NCI-H226 (cell line): ENCODE data around the gene PHACTR3.
"Not testable (repeated sequence)": the region's sequence is repeated elsewhere in the genome, so short reads cannot be mapped to it uniquely, and the experiment has no call there.

Source experiments
- DNase-seq: peaks from one replicate; pipeline ENCODE4 v3.0.0-alpha.2; 2015

PHACTR3 gene

GRCh38 chr20:59591061-59591460 lies 13.3 kb upstream of the PHACTR3 start:
- no peak for DNase-seq

- DNase-seq: no peak
Measured at GRCh38 chr20:59596690-59597089, 7.7 kb upstream of the PHACTR3 start.

GRCh38 chr20:59597240-59597639 lies 7.1 kb upstream of the PHACTR3 start:
- DNase-seq: no peak

GRCh38 chr20:59598625-59599310 lies 5.6 kb upstream of the PHACTR3 start:
- no peak for DNase-seq

GRCh38 chr20:59599941-59600340 lies 4.4 kb upstream of the PHACTR3 start:
- DNase-seq: no peak

GRCh38 chr20:59600472-59600871 lies 3.9 kb upstream of the PHACTR3 start:
- DNase-seq: no peak

GRCh38 chr20:59602546-59603080 lies 1.7 kb upstream of the PHACTR3 start:
- DNase-seq: no peak

GRCh38 chr20:59603176-59603575 lies 1.2 kb upstream of the PHACTR3 start:
- no peak for DNase-seq

GRCh38 chr20:59604741-59605600 lies 631 bp downstream of the PHACTR3 start:
- no peak for DNase-seq

GRCh38 chr20:59605601-59606364 lies 1.4 kb downstream of the PHACTR3 start:
- no peak for DNase-seq

GRCh38 chr20:59606566-59606965 lies 2.2 kb downstream of the PHACTR3 start:
- DNase-seq: no peak

GRCh38 chr20:59608396-59608795 lies 4.1 kb downstream of the PHACTR3 start:
- no peak for DNase-seq

- no peak for DNase-seq
Measured at GRCh38 chr20:59608871-59609270, 4.5 kb downstream of the PHACTR3 start.

GRCh38 chr20:59611286-59611685 lies 6.9 kb downstream of the PHACTR3 start:
- no peak for DNase-seq

GRCh38 chr20:59613861-59614260 lies 9.5 kb downstream of the PHACTR3 start:
- DNase-seq: no peak

- DNase-seq: no peak
Measured at GRCh38 chr20:59614714-59615113, 10.4 kb downstream of the PHACTR3 start.

- DNase-seq: no peak
Measured at GRCh38 chr20:59616306-59616705, 12.0 kb downstream of the PHACTR3 start.

- DNase-seq: no peak
Measured at GRCh38 chr20:59617221-59617620, 12.9 kb downstream of the PHACTR3 start.

GRCh38 chr20:59618131-59618530 lies 13.8 kb downstream of the PHACTR3 start:
- no peak for DNase-seq

GRCh38 chr20:59618585-59618984 lies 14.2 kb downstream of the PHACTR3 start:
- DNase-seq: not testable (repeated sequence)

- DNase-seq: no peak
Measured at GRCh38 chr20:59620860-59621505, 16.6 kb downstream of the PHACTR3 start.

- DNase-seq: no peak
Measured at GRCh38 chr20:59622496-59622895, 18.2 kb downstream of the PHACTR3 start.

- no peak for DNase-seq
Measured at GRCh38 chr20:59623133-59623532, 18.8 kb downstream of the PHACTR3 start.
